Heart left ventricle (tissue), 16 donors: ENCODE results near the gene USP53. TPM values are rescaled to one million over a fixed set of nuclear protein-coding genes. Genes with fewer than 3 reads are reported as not detected.

Source experiments
- ATAC-seq, 4 donors: fragments of 200-7000 bp; cut with Tn5 transposase; one replicate each; pipeline ENCODE4 v1.9.1; 2020 to 2022; ENCODE audit warnings: moderate library complexity in 4 of 4, mild to moderate bottlenecking in 3 of 4, moderate number of reproducible peaks in 1 of 4
- DNase-seq, 5 donors: peaks; one replicate each; pipeline ENCODE4 v3.0.0-alpha.2; 2020
- H3K27ac ChIP-seq, 12 donors: fragments of 200-600 bp; sonication (generic) in 4 of 12; one replicate each; pipeline versions ENCODE4 v1.5.0 to v1.8.0; 2016 to 2022; ENCODE audit warnings: mild to moderate bottlenecking in 2 of 12
- H3K27me3 ChIP-seq, 9 donors: fragments of 200-600 bp; sonication (generic) in 2 of 9; one replicate each; pipeline versions ENCODE4 v1.5.1 to v1.8.0; 2016 to 2022; ENCODE audit warnings: mild to moderate bottlenecking in 3 of 9
- H3K36me3 ChIP-seq, 9 donors: fragments of 200-600 bp; sonication (generic) in 2 of 9; one replicate each; pipeline versions ENCODE4 v1.5.0 to v1.8.0; 2018 to 2022; ENCODE audit warnings: mild to moderate bottlenecking in 2 of 9
- H3K4me1 ChIP-seq, 12 donors: fragments of 200-600 bp; sonication (generic) in 4 of 12; one replicate each; pipeline versions ENCODE4 v1.5.0 to v1.8.0; 2016 to 2022; ENCODE audit warnings: mild to moderate bottlenecking in 3 of 12
- H3K4me3 ChIP-seq, 12 donors: fragments of 200-600 bp; sonication (generic) in 4 of 12; one replicate each; pipeline versions ENCODE4 v1.5.0 to v1.8.0; 2017 to 2022; ENCODE audit warnings: mild to moderate bottlenecking in 9 of 12, moderate library complexity in 4 of 12
- H3K9me3 ChIP-seq, 12 donors: fragments of 200-600 bp; sonication (generic) in 4 of 12; one replicate each; pipeline versions ENCODE4 v1.5.0 to v1.8.0; 2016 to 2022; ENCODE audit warnings: mild to moderate bottlenecking in 1 of 12
- CTCF ChIP-seq, 12 donors: fragments of 200-600 bp; sonication (generic) in 4 of 12; IDR thresholded peaks; one replicate each; pipeline versions ENCODE4 v1.5.0 to v1.8.0; 2018 to 2022; ENCODE audit warnings: antibody characterized with exemption in 12 of 12, mild to moderate bottlenecking in 5 of 12
- POLR2A ChIP-seq, 2 donors: fragments of 450-650 bp; IDR thresholded peaks; one replicate each; pipeline ENCODE4 v1.6.1; 2017; ENCODE audit warnings: antibody characterized with exemption in 2 of 2, mild to moderate bottlenecking in 2 of 2, moderate library complexity in 2 of 2
- WGBS, 4 donors: extraction: QIAGEN DNeasy Blood & Tissue Kit in 2 of 4; methylation state at CpG; one replicate each; pipeline versions ENCODE4 v1.1.5 to v1.1.7; 2013 to 2018; 5-methylcytosine and 5-hydroxymethylcytosine counted together
- intact Hi-C, 10 donors: fragments of 100-400 bp; cut with DNase I; formaldehyde crosslinking; loops; one replicate each; pipeline versions ENCODE4 v1.11.1 to v1.14.2; 2022
- polyA plus RNA-seq, 2 donors: library from polyadenylated mRNA; stranded (reverse); fragments of 200-250 nt; gene quantifications; one replicate each; pipeline ENCODE4 v1.2.3, GENCODE V29; 2013
- total RNA-seq, 9 donors: library from RNA; depleted of rRNA in 2 of 9; stranded (reverse); fragments of >200 nt in 2 of 9; fragmentation: NEBNext Ultra II Directional in 3 of 9; extraction: Animal tissue kit (Norgen Biotek cat#: 25700) in 3 of 9; gene quantifications; one replicate each; pipeline versions ENCODE4 v1.1.0 to v1.2.4, GENCODE V29; 2016 to 2023
- donor health status: ischemic (EF 13 %, LVEDD 7.1; RV severe dilation, severe dysfunction).
- donor health status: healthy with polysubstance abuse.
- donor health status: DM: no; HTN: yes; CAD: no.
- donor health status: DM: no; HTN: no; CAD: no.
- donor health status: ischemic (EF 25% LVEDD 6.9; RV normal size, moderate dysfunction).
- donor health status: ischemic (EF 25% LVEDD 5.7; RV mildly dilated, moderate dysfunction).
- donor health status: healthy.
- donor health status: DM: yes; HTN: yes; CAD: no.
- donor health status: ischemic (EF 35%, LVEDD 5.7; RV mildly dilated, moderate dysfunction).
- donor health status: nonischemic (EF 11% LVEDD 7.7; RV severe dilation, severe dysfunction).
- donor health status: DM: yes; HTN: yes; CAD: no.
- donor health status: PGD.
- donor health status: ischemic (EF 29% LVEDD 5.4; RV normal size, mild dysfunction).
- donor health status: nonischemic (EF 23%, LVEDD 6.1; RV moderate dilation, normal function).

The USP53 gene
- total and polyA plus RNA-seq, 11 donors: 24.2 to 52.9 (median 43.7) TPM

- H3K27ac ChIP-seq: no peak overlapping the region
- WGBS, 4 donors: 54 to 64% (median 57%) methylated on average over 2 of the region's 2 CpGs
- DNase-seq: no peak
Observed at GRCh38 chr4:119281393-119281792, 68.9 kb downstream of the USP53 start.

DNA sequence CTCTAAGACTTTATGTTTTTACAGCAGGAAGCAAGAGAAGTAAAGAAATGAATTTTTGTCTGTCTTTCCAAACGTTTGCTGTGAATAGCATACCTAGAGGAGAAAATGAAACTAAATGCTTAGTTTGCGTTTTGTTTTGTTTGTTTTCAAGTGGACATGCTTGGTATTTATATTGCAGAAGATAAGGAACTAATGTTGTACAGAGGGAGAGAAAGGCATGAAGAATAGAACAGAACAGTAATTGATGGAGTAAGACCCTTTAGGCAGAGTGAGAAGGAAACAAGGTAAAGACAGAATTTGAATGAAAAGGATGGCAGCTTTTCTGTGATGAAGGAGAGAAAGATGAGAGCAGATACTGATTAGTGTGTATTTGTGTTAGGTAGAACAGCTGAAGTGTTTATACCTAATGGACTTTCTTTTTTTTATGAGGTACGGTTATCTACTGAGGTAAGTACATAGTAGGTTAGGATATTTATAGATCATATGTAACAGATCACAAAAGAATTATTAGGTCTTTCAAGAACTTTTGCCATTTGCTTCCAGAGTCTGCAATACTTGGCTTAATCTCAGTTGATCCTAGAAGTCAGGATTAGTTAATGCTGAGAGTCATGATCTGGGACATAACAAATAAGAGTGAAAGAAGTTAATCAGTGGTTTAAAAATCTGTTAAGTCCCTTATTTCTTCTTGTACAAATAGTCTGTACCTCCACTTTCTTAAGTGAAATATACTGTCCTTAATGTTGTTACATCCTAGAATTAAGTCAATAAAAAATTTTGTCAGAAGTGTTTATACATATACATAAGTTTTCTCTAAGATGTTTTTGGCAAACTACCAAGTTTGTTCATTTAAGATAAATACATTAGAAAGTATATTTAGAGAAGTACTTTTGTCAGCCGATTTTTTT is 72.6 kb downstream of the USP53 start:
- Histone ChIP-seq H3K27ac (peak overlapping the region in 10 of 12 donors; percentile 24 to 72 (median 50)), H3K4me1 (peaks cover 5 to 58% (median 24%) of the 10 kb centered on the region in 12 donors), H3K4me3 (peak overlapping the region in 6 of 12 donors; percentile 6 to 35 (median 26)), H3K9me3 (no peaks in the 10 kb centered on the region), H3K36me3 (peaks cover 0 to 25% (median 0%) of the 10 kb centered on the region in 9 donors), H3K27me3 (no peaks in the 10 kb centered on the region)
- WGBS, 4 donors: 12 to 15% (median 13%) methylated on average over 4 of the region's 4 CpGs
- DNase-seq (no peak), ATAC-seq (peak in 3 of 4 donors; percentile 27 to 37 (median 30))
- intact Hi-C loops: loop anchor here (5.0 to 10.0 kb wide), 18 partner anchors 38 to 540 kb away; partner anchors contain the start of gene USP53 (in 2 of the 10)
- TF ChIP-seq POLR2A (IDR thresholded peaks at IDR 0.05) (no peak), CTCF (IDR thresholded peaks at IDR 0.05) (no peak)

More at GRCh38 chr4:119281393-119281792, 68.9 kb downstream of the USP53 start:
- H3K36me3 ChIP-seq: peaks cover 0 to 12% (median 0%) of the 10 kb centered on the region in 9 donors
- H3K4me3 ChIP-seq: no peak overlapping the region
- no peak for ATAC-seq
- no peak for TF ChIP-seq POLR2A (IDR thresholded peaks at IDR 0.05)
- TF ChIP-seq CTCF (IDR thresholded peaks at IDR 0.05): no peak
- H3K27me3 ChIP-seq: no peaks in the 10 kb centered on the region
- no peaks in the 10 kb centered on the region for H3K9me3 ChIP-seq
- peaks cover 5 to 53% (median 22%) of the 10 kb centered on the region in 12 donors for H3K4me1 ChIP-seq
- intact Hi-C loops: loop anchor here in 8 of 10 donors (5.0 to 10.0 kb wide), 15 partner anchors 34 to 537 kb away; partner anchors contain the start of gene USP53 (in 2 of the 8)

GRCh38 chr4:119286377-119287002 is 74.0 kb downstream of the USP53 start:
- TF ChIP-seq CTCF (IDR thresholded peaks at IDR 0.05) (peak; percentile 45 to 81 (median 70)), POLR2A (IDR thresholded peaks at IDR 0.05) (no peak)

More at GRCh38 chr4:119286377-119287002, 74.0 kb downstream of the USP53 start:
- whole genome bisulfite sequencing, 4 donors: 16 to 28% (median 20%) methylated on average over 3 of the region's 3 CpGs
- intact Hi-C loops: loop anchor here in 9 of 10 donors (1.0 to 10.0 kb wide), 13 partner anchors 72 to 542 kb away; partner anchors contain the start of gene USP53 (in 1 of the 9)
- H3K27ac ChIP-seq: peak overlapping the region in 9 of 12 donors; percentile 18 to 72 (median 50)
- H3K36me3 ChIP-seq: peaks cover 0 to 28% (median 4%) of the 10 kb centered on the region in 9 donors
- ATAC-seq: peak; percentile 35 to 77 (median 62)
- H3K4me3 ChIP-seq: no peak overlapping the region
- H3K27me3 ChIP-seq: no peaks in the 10 kb centered on the region
- peak in 3 of 5 donors; percentile 29 to 54 (median 45) for DNase-seq
- H3K9me3 ChIP-seq: no peaks in the 10 kb centered on the region
- H3K4me1 ChIP-seq: peaks cover 3 to 47% (median 20%) of the 10 kb centered on the region in 12 donors
